HepG2 (cell line): Measurements from ENCODE around the gene CREM. TPM values are rescaled to one million over a fixed set of nuclear protein-coding genes. Genes with fewer than 3 reads are reported as not detected.

ENCODE experiments used
- ATAC-seq: fragments of 200-7000 bp; cut with Tn5 transposase; 3 replicates; pipeline ENCODE4 v1.9.1; 2020; ENCODE audit warnings: mild to moderate bottlenecking, moderate library complexity
- BruUV-seq: library from RNA; stranded (reverse); fragments of 400-500 nt; replicated peaks from 2 replicates; lab custom pipeline; 2021; lab: Mats Ljungman, UMichigan
- CTCF ChIA-PET: fragments of 300-600 bp; formaldehyde crosslinking; extraction: SDS; loops from one replicate; lab custom pipeline; 2021; ENCODE audit warnings: low total read pairs, inconsistent platforms, low intra/inter-chr PET ratio; lab: Yijun Ruan, JAX
- POLR2A ChIA-PET: fragments of 350-600 bp; sonication (Branson Sonifier 250); formaldehyde crosslinking; loops from one replicate; lab custom pipeline; 2020; ENCODE audit warnings: antibody characterized with exemption, inconsistent platforms; lab: Yijun Ruan, JAX
- DNase-seq: peaks from one replicate; pipeline ENCODE4 v3.0.0-alpha.2; 2015; ENCODE audit warnings: low spot score
- FAIRE-seq: peaks from 3 replicates; lab custom pipeline; 2011; peaks lifted over from hg19 to GRCh38; lab: Jason Lieb, UNC
- H2AFZ ChIP-seq: one replicate; pipeline ENCODE4 v1.6.1; 2011; ENCODE audit warnings: low read length, inconsistent platforms
- H3K27ac ChIP-seq: fragments of 300-600 bp; 3 replicates; pipeline ENCODE4 v1.8.0; 2011; ENCODE audit warnings: mixed run types, mild to moderate bottlenecking, mixed read lengths, low read length, inconsistent platforms; ENCODE audit not compliant: insufficient read depth; ENCODE audit errors: extremely low read length
- H3K27me3 ChIP-seq, 2 experiments: fragments of 200-600 bp in 1 of 2; 2 replicates in 1 of 2; 3 replicates in 1 of 2; pipeline versions ENCODE4 v1.6.0 to v1.8.0; 2011; ENCODE audit warnings: low read length in 2 of 2, mild to moderate bottlenecking in 2 of 2, moderate library complexity in 2 of 2, inconsistent platforms in 1 of 2; ENCODE audit not compliant: insufficient read depth in 2 of 2, control insufficient read depth in 1 of 2
- H3K36me3 ChIP-seq, 2 experiments: fragments of 200-600 bp in 1 of 2; replicated peaks in 1 of 2; 2 replicates in 1 of 2; 3 replicates in 1 of 2; pipeline versions ENCODE4 v1.5.1 to v1.8.0; 2011; ENCODE audit warnings: low read length in 2 of 2, inconsistent platforms in 1 of 2; ENCODE audit not compliant: insufficient read depth in 2 of 2, control insufficient read depth in 1 of 2
- H3K4me1 ChIP-seq: 2 replicates; pipeline ENCODE4 v1.5.1; 2012; ENCODE audit warnings: low read length, inconsistent platforms; ENCODE audit not compliant: insufficient read depth
- H3K4me2 ChIP-seq: 2 replicates; pipeline ENCODE4 v1.6.0; 2011; ENCODE audit warnings: low read depth, low read length, inconsistent platforms
- H3K4me3 ChIP-seq, 3 experiments: fragments of 200-600 bp in 1 of 3; sonication (generic), shearing (Covaris generic) in 1 of 3; replicated peaks in 1 of 3; 2 replicates each; pipeline ENCODE4 v1.5.1; 2011 to 2016; ENCODE audit warnings: low read length in 3 of 3, inconsistent platforms in 2 of 3, low read depth in 2 of 3, mild to moderate bottlenecking in 2 of 3, control low read depth in 1 of 3, mixed read lengths in 1 of 3; ENCODE audit not compliant: insufficient read depth in 1 of 3
- H3K79me2 ChIP-seq: one replicate; pipeline ENCODE4 v1.6.1; 2011; ENCODE audit warnings: low read length, inconsistent platforms; ENCODE audit not compliant: insufficient read depth
- H3K9ac ChIP-seq: 2 replicates; pipeline ENCODE4 v1.6.0; 2011; ENCODE audit warnings: mild to moderate bottlenecking, low read depth, low read length, inconsistent platforms; ENCODE audit not compliant: insufficient read depth
- H3K9me3 ChIP-seq: 2 replicates; pipeline ENCODE4 v1.5.1; 2012; ENCODE audit warnings: mild to moderate bottlenecking, low read length
- H4K20me1 ChIP-seq: 2 replicates; pipeline ENCODE4 v1.6.0; 2011; ENCODE audit warnings: inconsistent platforms, mild to moderate bottlenecking, low read length, moderate library complexity; ENCODE audit not compliant: insufficient read depth
- BCL6 ChIP-seq: IDR thresholded peaks from 2 replicates; pipeline ENCODE4 v1.6.1; 2016; ENCODE audit warnings: missing genetic modification reagents, missing compliant biosample characterization
- CCDC6 ChIP-seq: sonication (generic); formaldehyde crosslinking; IDR thresholded peaks from 2 replicates; pipeline ENCODE4 v1.8.1; 2022; ENCODE audit warnings: mild to moderate bottlenecking, missing genetic modification reagents, moderate library complexity
- FIP1L1 ChIP-seq: fragments of 200-400 bp; formaldehyde crosslinking; IDR thresholded peaks from 2 replicates; pipeline ENCODE4 v1.6.1; 2018; ENCODE audit warnings: low read depth, mild to moderate bottlenecking, low read length, moderate library complexity, borderline replicate concordance; ENCODE audit not compliant: insufficient read depth
- ONECUT2 ChIP-seq: sonication (generic); formaldehyde crosslinking; IDR thresholded peaks from 2 replicates; pipeline ENCODE4 v1.4.0; 2020; ENCODE audit warnings: missing genetic modification reagents
- POLR2AphosphoS2 ChIP-seq: IDR thresholded peaks from 2 replicates; pipeline ENCODE4 v1.6.1; 2011; ENCODE audit warnings: low read depth, low read length, improper control_type of control experiment
- RXRA ChIP-seq: sonication (generic); formaldehyde crosslinking; IDR thresholded peaks from 2 replicates; pipeline ENCODE4 v1.5.1; 2020; ENCODE audit warnings: missing genetic modification reagents
- YEATS4 ChIP-seq: sonication (generic); formaldehyde crosslinking; IDR thresholded peaks from 2 replicates; pipeline ENCODE4 v1.4.0; 2020; ENCODE audit warnings: missing genetic modification reagents, borderline replicate concordance
- ZNF263 ChIP-seq: sonication (generic); formaldehyde crosslinking; IDR thresholded peaks from 2 replicates; pipeline ENCODE4 v1.4.0; 2020; ENCODE audit warnings: missing genetic modification reagents
- ZNF33A ChIP-seq: sonication (generic); formaldehyde crosslinking; IDR thresholded peaks from 2 replicates; pipeline ENCODE4 v1.5.1; 2020; ENCODE audit warnings: missing genetic modification reagents, mild to moderate bottlenecking, moderate library complexity, borderline replicate concordance
- ZNF7 ChIP-seq: IDR thresholded peaks from 2 replicates; pipeline ENCODE4 v1.6.1; 2016; ENCODE audit warnings: missing biosample characterization, missing genetic modification reagents
- ZNF709 ChIP-seq: sonication (generic); formaldehyde crosslinking; IDR thresholded peaks from 2 replicates; pipeline ENCODE4 v1.5.0; 2020; ENCODE audit warnings: mild to moderate bottlenecking, missing genetic modification reagents
- ZNF777 ChIP-seq: sonication (generic); formaldehyde crosslinking; IDR thresholded peaks from 2 replicates; pipeline ENCODE4 v1.4.0; 2020; ENCODE audit warnings: missing genetic modification reagents
- ZSCAN25 ChIP-seq: sonication (generic); formaldehyde crosslinking; IDR thresholded peaks from 2 replicates; pipeline ENCODE4 v1.8.0; 2022; ENCODE audit warnings: mild to moderate bottlenecking, missing genetic modification reagents
- WGBS: methylation state at CpG from one replicate; pipeline ENCODE4 v1.1.6; 2017; ENCODE audit warnings: low lambda C conversion rate; 5-methylcytosine and 5-hydroxymethylcytosine counted together
- in situ Hi-C: cut with HindIII; loops from 2 replicates; pipeline ENCODE4 v1.10.0; 2017; ENCODE audit warnings: low pct_unique_long_range_greater_than_20kb; ENCODE audit not compliant: extremely low pct_ligation_motif_present
- intact Hi-C: fragments of 100-400 bp; cut with micrococcal nuclease; formaldehyde crosslinking; loops from one replicate; pipeline ENCODE4 v1.10.0; 2022; ENCODE audit not compliant: unreplicated experiment
- polyA plus RNA-seq, 8 experiments: library from polyadenylated mRNA; depleted of rRNA in 3 of 8; stranded (reverse) in 7 of 8; unstranded in 1 of 8; fragments of >200 nt; fragmentation: Illumina TruSeq in 4 of 8; extraction: Trizol in 4 of 8; gene quantifications; 2 replicates each; pipeline versions ENCODE4 v1.2.1 to v1.2.3, GENCODE V29; 2011 to 2016; ENCODE audit warnings: low read depth in 4 of 8, missing spikeins in 1 of 8, mixed read lengths in 1 of 8; ENCODE audit not compliant: insufficient read depth in 1 of 8
- total RNA-seq, 5 experiments: library from RNA; depleted of rRNA; stranded (reverse); fragments of >200 nt; fragmentation: Illumina TruSeq; extraction: Trizol; gene quantifications; 2 replicates each; pipeline ENCODE4 v1.2.3, GENCODE V29; 2016; ENCODE audit warnings: low read depth in 1 of 5

CREM gene
- total and polyA plus RNA-seq, 2 of the 13 experiments (the other 11 are each of a cell fraction or from before 2014, with no cell fraction given), result 21.3 to 25.4 TPM

GRCh38 chr10:35200487-35200886 is 73.8 kb downstream of the CREM start:
- no peak for FAIRE-seq
- no peak overlapping the region for H3K27ac ChIP-seq
- BruUV-seq, result no TSS peak
- TF ChIP-seq ONECUT2 (CRISPR knock-in tag) (no peak), YEATS4 (CRISPR knock-in tag) (no peak), ZSCAN25 (CRISPR knock-in tag) (no peak), FIP1L1 (no peak), RXRA (no peak), ZNF263 (no peak), ZNF777 (CRISPR knock-in tag) (no peak), ZNF7 (no peak), ZNF33A (CRISPR knock-in tag) (no peak), ZNF709 (no peak), CCDC6 (CRISPR knock-in tag) (no peak), POLR2AphosphoS2 (no peak), BCL6 (CRISPR knock-in tag) (no peak)
- TF ChIP-seq, all 625 proteins: peak for 0
- no peak for DNase-seq
- Histone ChIP-seq H2AFZ (no peak overlapping the region), H3K27me3 (no peaks in the 10 kb centered on the region), H4K20me1 (no peaks in the 10 kb centered on the region), H3K36me3 (no peaks in the 10 kb centered on the region), H3K9ac (no peak overlapping the region), H3K4me3 (no peak overlapping the region), H3K4me2 (no peak overlapping the region), H3K79me2 (no peaks in the 10 kb centered on the region), H3K4me1 (peaks cover 38% of the 10 kb centered on the region), H3K9me3 (no peaks in the 10 kb centered on the region)
- intact Hi-C loops, result no loop called here
- ChIA-PET POLR2A (no interaction called here), CTCF (no interaction called here)
- in situ Hi-C loops, result no loop called here
- 48% methylated on average over 1 of the region's 1 CpG for WGBS
- ATAC-seq, result no peak
